Breast epithelium (tissue), 3 donors: ENCODE data around the gene TTLL13.

ENCODE experiments used
- POLR2A ChIP-seq: fragments of 450-650 bp; IDR thresholded peaks from one replicate; pipeline ENCODE4 v1.6.1; 2016; ENCODE audit warnings: antibody characterized with exemption, mild to moderate bottlenecking, moderate library complexity
- POLR2AphosphoS5 ChIP-seq, 3 donors: sonication (generic); formaldehyde crosslinking; IDR thresholded peaks; one replicate each; pipeline ENCODE4 v1.6.1; 2017; ENCODE audit warnings: antibody characterized with exemption in 3 of 3
- TF ChIP-seq, protein P1 (sequence below), 3 donors: fragments of 450-650 bp; IDR thresholded peaks; one replicate each; pipeline ENCODE4 v1.5.1; 2016 to 2017; ENCODE audit warnings: antibody characterized with exemption in 3 of 3, mild to moderate bottlenecking in 3 of 3, moderate library complexity in 3 of 3

DNA sequence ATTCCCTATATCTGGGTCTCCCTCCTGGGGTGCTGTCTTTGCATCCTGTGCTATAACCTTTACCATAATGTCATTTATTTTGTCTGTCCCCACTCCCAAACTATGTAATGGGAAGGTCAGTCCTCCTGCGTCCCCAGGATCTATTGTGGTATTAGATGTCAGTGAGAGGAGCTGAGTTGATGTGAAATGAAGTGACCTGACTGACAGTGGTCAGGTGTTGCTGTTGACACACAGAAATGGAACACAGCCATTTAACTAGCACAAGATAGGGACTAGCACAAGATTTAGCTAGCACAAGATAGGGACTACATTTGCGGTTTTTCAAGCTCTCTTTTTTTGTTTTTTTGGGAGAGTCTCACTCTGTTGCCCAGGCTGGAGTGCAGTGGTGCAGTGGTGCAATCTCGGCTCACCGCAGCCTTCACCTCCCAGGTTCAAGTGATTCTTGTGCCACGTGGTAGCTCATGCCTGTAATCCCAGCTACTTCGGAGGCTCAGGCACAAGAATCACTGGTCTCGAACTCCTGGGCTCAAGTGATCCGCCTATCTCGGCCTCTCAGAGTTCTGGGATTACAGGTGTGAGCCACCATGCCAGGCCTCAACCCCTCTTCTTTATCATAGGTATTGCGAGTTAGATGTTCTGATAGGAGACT lies 21.3 kb downstream of the TTLL13 start:
- TF ChIP-seq, protein P1, sequence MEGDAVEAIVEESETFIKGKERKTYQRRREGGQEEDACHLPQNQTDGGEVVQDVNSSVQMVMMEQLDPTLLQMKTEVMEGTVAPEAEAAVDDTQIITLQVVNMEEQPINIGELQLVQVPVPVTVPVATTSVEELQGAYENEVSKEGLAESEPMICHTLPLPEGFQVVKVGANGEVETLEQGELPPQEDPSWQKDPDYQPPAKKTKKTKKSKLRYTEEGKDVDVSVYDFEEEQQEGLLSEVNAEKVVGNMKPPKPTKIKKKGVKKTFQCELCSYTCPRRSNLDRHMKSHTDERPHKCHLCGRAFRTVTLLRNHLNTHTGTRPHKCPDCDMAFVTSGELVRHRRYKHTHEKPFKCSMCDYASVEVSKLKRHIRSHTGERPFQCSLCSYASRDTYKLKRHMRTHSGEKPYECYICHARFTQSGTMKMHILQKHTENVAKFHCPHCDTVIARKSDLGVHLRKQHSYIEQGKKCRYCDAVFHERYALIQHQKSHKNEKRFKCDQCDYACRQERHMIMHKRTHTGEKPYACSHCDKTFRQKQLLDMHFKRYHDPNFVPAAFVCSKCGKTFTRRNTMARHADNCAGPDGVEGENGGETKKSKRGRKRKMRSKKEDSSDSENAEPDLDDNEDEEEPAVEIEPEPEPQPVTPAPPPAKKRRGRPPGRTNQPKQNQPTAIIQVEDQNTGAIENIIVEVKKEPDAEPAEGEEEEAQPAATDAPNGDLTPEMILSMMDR (IDR thresholded peaks at IDR 0.05): no peak
- TF ChIP-seq POLR2A (no peak), POLR2AphosphoS5 (IDR thresholded peaks at IDR 0.05) (no peak)
